ENCODE data around the gene SLC12A7.

Gene SLC12A7

DNA sequence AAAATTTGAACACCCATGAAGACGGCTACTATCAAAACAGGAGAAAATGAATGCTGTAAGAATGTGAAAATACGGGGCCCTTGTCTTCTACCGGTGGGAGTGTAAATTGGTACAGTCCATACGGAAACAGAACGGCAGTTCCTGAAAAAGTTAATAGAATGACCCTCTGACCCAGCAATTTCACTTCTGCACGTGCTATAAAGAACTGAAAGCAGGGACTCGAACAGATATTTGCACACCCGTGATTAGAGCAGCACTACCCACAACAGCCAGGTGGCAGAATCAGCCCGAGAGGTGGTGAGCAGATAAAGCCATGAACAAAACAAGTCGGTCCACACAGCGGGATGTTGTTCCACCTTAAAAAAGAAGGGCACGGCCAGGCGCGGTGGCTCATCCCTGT, 22.6 kb upstream of the SLC12A7 start:
- no peak overlapping the region for H3K4me3 ChIP-seq (ENCODE audit: low read depth, low read length)
- TF ChIP-seq, protein P1, sequence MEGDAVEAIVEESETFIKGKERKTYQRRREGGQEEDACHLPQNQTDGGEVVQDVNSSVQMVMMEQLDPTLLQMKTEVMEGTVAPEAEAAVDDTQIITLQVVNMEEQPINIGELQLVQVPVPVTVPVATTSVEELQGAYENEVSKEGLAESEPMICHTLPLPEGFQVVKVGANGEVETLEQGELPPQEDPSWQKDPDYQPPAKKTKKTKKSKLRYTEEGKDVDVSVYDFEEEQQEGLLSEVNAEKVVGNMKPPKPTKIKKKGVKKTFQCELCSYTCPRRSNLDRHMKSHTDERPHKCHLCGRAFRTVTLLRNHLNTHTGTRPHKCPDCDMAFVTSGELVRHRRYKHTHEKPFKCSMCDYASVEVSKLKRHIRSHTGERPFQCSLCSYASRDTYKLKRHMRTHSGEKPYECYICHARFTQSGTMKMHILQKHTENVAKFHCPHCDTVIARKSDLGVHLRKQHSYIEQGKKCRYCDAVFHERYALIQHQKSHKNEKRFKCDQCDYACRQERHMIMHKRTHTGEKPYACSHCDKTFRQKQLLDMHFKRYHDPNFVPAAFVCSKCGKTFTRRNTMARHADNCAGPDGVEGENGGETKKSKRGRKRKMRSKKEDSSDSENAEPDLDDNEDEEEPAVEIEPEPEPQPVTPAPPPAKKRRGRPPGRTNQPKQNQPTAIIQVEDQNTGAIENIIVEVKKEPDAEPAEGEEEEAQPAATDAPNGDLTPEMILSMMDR (IDR thresholded peaks at IDR 0.05; ENCODE audit: low read depth, low read length, missing control alignments) = no peak
- peaks cover 15% of the 10 kb centered on the region for H3K27me3 ChIP-seq (replicated peaks)
- H3K27ac ChIP-seq = no peak overlapping the region
- DNase-seq = no peak
- in situ Hi-C loops (cut with HindIII; ENCODE audit: low pct_ligation_motif_present, low sequenced_read_pairs) = no loop called here
- no peaks in the 10 kb centered on the region for H3K36me3 ChIP-seq (replicated peaks)

DNA sequence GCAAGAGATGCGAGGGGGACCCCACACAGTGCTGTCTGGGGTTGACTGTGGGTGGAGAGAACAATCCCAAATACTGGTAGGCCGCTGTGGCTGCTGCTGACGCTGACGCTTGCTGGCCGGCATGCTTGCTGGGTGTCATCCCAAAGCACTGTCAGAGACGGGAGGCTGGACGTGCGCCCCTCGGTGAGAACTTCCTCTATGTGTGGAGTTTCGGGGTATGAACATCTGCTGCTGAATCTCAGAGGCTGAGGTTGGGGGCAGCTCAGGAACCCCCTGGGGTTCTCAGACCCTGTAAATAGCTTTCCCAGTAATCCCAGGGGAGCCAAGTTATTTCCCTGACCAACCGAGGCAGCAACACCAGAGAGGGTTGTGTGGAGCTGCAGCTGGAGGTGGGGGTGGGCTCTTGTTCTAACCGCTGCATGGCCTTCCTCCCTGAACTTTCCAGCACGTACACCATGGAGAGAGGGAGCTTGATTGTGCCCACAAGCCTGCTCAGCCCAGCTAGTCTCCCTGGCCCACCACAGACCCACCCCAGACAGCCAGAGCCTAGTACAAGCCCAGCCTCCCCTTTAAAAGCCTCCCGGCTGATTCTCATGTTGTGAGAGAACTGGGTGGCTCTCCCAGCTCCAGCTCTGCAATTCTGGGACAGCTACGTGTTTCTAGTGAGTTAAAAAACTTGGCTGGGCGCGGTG, 21.8 kb upstream of the SLC12A7 start:
- H3K27ac ChIP-seq = no peak overlapping the region
- DNase-seq = no peak
- peaks cover 15% of the 10 kb centered on the region for H3K27me3 ChIP-seq (replicated peaks)
- TF ChIP-seq, protein P1 (IDR thresholded peaks at IDR 0.05; ENCODE audit: low read depth, low read length, missing control alignments) = no peak
- H3K36me3 ChIP-seq (replicated peaks) = no peaks in the 10 kb centered on the region
- H3K4me3 ChIP-seq (ENCODE audit: low read depth, low read length) = no peak overlapping the region
- in situ Hi-C loops (cut with HindIII; ENCODE audit: low pct_ligation_motif_present, low sequenced_read_pairs) = no loop called here

DNA sequence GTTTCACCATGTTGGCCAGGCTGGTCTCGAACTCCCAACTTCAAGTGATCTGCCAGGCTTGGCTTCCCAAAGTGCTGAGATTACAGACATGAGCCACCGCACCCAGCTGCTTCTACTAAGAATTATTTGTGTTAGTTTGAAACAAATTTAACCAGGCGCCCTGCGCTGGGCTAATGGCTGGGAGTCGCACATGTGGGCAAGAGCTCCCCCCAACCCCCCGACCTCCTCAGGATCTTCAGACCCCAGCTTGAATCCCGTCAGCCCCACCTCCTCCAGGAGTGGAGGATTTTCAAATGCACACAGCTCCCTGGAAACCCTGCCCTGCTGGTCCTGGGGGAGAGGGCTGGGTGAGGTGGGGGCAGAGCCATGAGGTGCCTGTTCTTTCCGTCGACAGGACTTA, 21.2 kb upstream of the SLC12A7 start:
- Histone ChIP-seq H3K4me3 (ENCODE audit: low read depth, low read length) (no peak overlapping the region), H3K36me3 (replicated peaks) (no peaks in the 10 kb centered on the region), H3K27ac (no peak overlapping the region), H3K27me3 (replicated peaks) (peaks cover 15% of the 10 kb centered on the region)
- DNase-seq = no peak
- in situ Hi-C loops (cut with HindIII; ENCODE audit: low pct_ligation_motif_present, low sequenced_read_pairs) = no loop called here
- TF ChIP-seq, protein P1 (IDR thresholded peaks at IDR 0.05; ENCODE audit: low read depth, low read length, missing control alignments) = no peak

DNA sequence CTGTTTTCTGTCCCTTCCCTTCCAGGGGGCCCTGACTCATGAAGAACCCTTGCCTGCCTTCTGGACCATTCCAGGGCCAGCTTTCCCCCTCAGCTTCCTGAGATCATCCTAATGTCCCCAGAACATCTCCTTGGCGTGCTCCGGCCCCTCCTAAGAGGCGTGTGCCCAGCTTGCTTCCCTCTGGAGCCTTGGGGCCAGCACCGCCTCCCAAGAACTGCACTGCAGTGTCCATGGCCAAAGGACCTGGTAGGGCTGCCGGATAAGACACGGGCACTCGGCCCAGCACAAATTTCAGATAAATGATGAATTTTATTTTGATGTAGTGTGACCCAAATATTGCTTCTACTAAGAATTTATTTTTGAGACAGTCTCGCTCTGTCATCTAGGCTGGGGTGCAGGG, 20.7 kb upstream of the SLC12A7 start:
- TF ChIP-seq, protein P1 (IDR thresholded peaks at IDR 0.05; ENCODE audit: low read depth, low read length, missing control alignments) = no peak
- Histone ChIP-seq H3K4me3 (ENCODE audit: low read depth, low read length) (no peak overlapping the region), H3K27ac (no peak overlapping the region), H3K27me3 (replicated peaks) (peaks cover 15% of the 10 kb centered on the region), H3K36me3 (replicated peaks) (no peaks in the 10 kb centered on the region)
- DNase-seq = no peak
- in situ Hi-C loops (cut with HindIII; ENCODE audit: low pct_ligation_motif_present, low sequenced_read_pairs) = no loop called here

DNA sequence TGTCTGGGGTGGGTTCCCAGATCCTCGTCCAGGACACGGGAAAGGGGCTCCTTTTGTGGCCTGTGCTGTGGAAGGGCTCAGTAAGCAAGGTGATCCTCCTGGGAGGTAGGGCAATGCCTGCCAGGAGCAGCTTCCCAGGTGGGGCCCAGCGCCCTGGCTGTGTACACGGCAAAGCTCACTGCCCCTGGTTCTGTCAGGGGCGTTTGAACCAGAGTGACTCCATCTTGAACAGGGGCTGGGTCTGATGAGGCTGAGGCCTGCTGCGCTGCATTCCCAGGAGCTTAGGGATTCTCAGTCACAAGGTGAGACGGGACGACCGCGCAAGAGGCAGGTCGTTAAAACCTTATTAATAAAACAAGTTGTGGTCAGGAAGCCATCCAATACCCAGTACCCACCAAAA, 19.9 kb upstream of the SLC12A7 start:
- no peak overlapping the region for H3K4me3 ChIP-seq (ENCODE audit: low read depth, low read length)
- in situ Hi-C loops (cut with HindIII; ENCODE audit: low pct_ligation_motif_present, low sequenced_read_pairs) = no loop called here
- no peaks in the 10 kb centered on the region for H3K36me3 ChIP-seq (replicated peaks)
- TF ChIP-seq, protein P1 (IDR thresholded peaks at IDR 0.05; ENCODE audit: low read depth, low read length, missing control alignments) = no peak
- H3K27me3 ChIP-seq (replicated peaks) = peaks cover 15% of the 10 kb centered on the region
- DNase-seq = no peak
- H3K27ac ChIP-seq = no peak overlapping the region

DNA sequence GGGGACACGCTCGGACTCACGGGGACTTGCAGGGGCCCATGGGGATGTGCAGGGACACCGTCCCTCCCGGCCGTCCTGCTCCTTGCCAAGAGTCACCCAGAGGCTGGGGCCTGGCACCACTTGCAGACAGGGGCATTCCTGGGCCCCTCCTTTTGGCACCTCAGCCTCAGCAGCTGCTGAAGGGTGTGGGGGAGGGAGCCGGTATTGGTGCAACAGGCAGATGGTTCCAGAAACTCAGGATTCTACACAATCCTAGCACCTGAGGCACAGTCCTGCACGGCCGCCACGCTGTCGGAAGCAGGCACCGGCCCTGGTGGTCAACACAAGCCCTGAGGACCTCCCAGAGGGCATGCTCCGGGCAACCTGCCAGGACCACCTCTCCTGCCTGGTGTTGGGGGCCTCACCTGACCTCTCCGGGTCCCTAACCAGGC, 19.3 kb upstream of the SLC12A7 start:
- in situ Hi-C loops (cut with HindIII; ENCODE audit: low pct_ligation_motif_present, low sequenced_read_pairs) = no loop called here
- no peak for DNase-seq
- Histone ChIP-seq H3K4me3 (ENCODE audit: low read depth, low read length) (no peak overlapping the region), H3K27ac (no peak overlapping the region), H3K27me3 (replicated peaks) (peaks cover 15% of the 10 kb centered on the region), H3K36me3 (replicated peaks) (no peaks in the 10 kb centered on the region)
- TF ChIP-seq, protein P1 (IDR thresholded peaks at IDR 0.05; ENCODE audit: low read depth, low read length, missing control alignments) = no peak

Measured in brain microvascular endothelial cell (primary cell).